OCI-LY7 (cell line): ENCODE measurements around the gene CORO6. TPM values are rescaled to one million over a fixed set of nuclear protein-coding genes. Genes with fewer than 3 reads are reported as not detected.

Source experiments
- BruUV-seq: library from RNA; stranded (reverse); fragments of 400-500 nt; replicated peaks from 2 replicates; lab custom pipeline; 2021; lab: Mats Ljungman, UMichigan
- CTCF ChIA-PET: fragments of 300-600 bp; sonication (Branson Sonifier 250); formaldehyde crosslinking; loops from one replicate; lab custom pipeline; 2022; ENCODE audit warnings: antibody characterized with exemption; ENCODE audit not compliant: unreplicated experiment; lab: Charles Lee
- POLR2A ChIA-PET: fragments of 300-600 bp; sonication (Branson Sonifier 250); formaldehyde crosslinking; loops from one replicate; lab custom pipeline; 2022; ENCODE audit warnings: antibody characterized with exemption; lab: Charles Lee
- DNase-seq: peaks from one replicate; pipeline ENCODE4 v3.0.0-alpha.2; 2015; ENCODE audit warnings: low spot score
- H2AFZ ChIP-seq: fragments of 200-600 bp; sonication (generic), shearing (Covaris generic); 2 replicates; pipeline ENCODE4 v1.6.1; 2014; ENCODE audit warnings: mild to moderate bottlenecking, antibody characterized with exemption, low read length, moderate library complexity
- H3K27ac ChIP-seq: fragments of 200-600 bp; sonication (generic); 2 replicates; pipeline ENCODE4 v1.5.1; 2014; ENCODE audit warnings: mixed run types, low read depth, mild to moderate bottlenecking, moderate library complexity, low read length, inconsistent platforms; ENCODE audit not compliant: poor library complexity, severe bottlenecking
- H3K36me3 ChIP-seq: fragments of 200-600 bp; sonication (generic); 2 replicates; pipeline ENCODE4 v1.6.1; 2014; ENCODE audit warnings: mild to moderate bottlenecking, antibody characterized with exemption, low read length, moderate library complexity, mixed read lengths; ENCODE audit not compliant: insufficient read depth
- H3K4me1 ChIP-seq: fragments of 200-600 bp; sonication (generic); 2 replicates; pipeline ENCODE4 v1.5.1; 2014; ENCODE audit warnings: mild to moderate bottlenecking, low read length; ENCODE audit not compliant: insufficient read depth, poor library complexity, severe bottlenecking
- H3K4me2 ChIP-seq: fragments of 200-600 bp; sonication (generic); 2 replicates; pipeline ENCODE4 v1.6.1; 2014; ENCODE audit warnings: mild to moderate bottlenecking, low read length
- H3K4me3 ChIP-seq: fragments of 200-600 bp; sonication (generic); 2 replicates; pipeline ENCODE4 v1.5.1; 2014; ENCODE audit warnings: mild to moderate bottlenecking, low read depth, low read length; ENCODE audit not compliant: poor library complexity, severe bottlenecking
- H3K79me2 ChIP-seq: fragments of 200-600 bp; sonication (generic); 2 replicates; pipeline ENCODE4 v1.6.1; 2016; ENCODE audit warnings: low read depth, mild to moderate bottlenecking, low read length, moderate library complexity, mixed read lengths; ENCODE audit not compliant: insufficient read depth
- H3K9me2 ChIP-seq: fragments of 200-600 bp; sonication (generic); 2 replicates; pipeline ENCODE4 v1.6.1; 2016; ENCODE audit warnings: mild to moderate bottlenecking, low read length, mixed read lengths; ENCODE audit not compliant: insufficient read depth
- H3K9me3 ChIP-seq: fragments of 200-600 bp; sonication (generic); 2 replicates; pipeline ENCODE4 v1.6.1; 2014; ENCODE audit warnings: mild to moderate bottlenecking, mixed run types, low read length, mixed read lengths
- H4K20me1 ChIP-seq: fragments of 200-600 bp; sonication (generic); 2 replicates; pipeline ENCODE4 v1.6.1; 2014; ENCODE audit warnings: mild to moderate bottlenecking, antibody characterized with exemption, low read length, moderate library complexity, mixed read lengths; ENCODE audit not compliant: insufficient read depth
- EZH2phosphoT487 ChIP-seq: fragments of 200-600 bp; sonication (generic); IDR thresholded peaks from 2 replicates; pipeline ENCODE4 v1.6.1; 2018; ENCODE audit warnings: low read depth, borderline replicate concordance, mild to moderate bottlenecking, mixed run types, antibody characterized with exemption, low read length, moderate library complexity, mixed read lengths
- intact Hi-C: fragments of 100-400 bp; cut with micrococcal nuclease; formaldehyde crosslinking; loops from one replicate; pipeline ENCODE4 v1.10.0; 2022; ENCODE audit not compliant: unreplicated experiment
- total RNA-seq, 2 experiments: library from RNA; depleted of rRNA in 1 of 2; stranded (reverse); fragments of >200 nt in 1 of 2; shearing (Covaris generic) in 1 of 2; gene quantifications; 2 replicates each; pipeline ENCODE4 v1.2.3, GENCODE V29; 2014 to 2022
- TF ChIP-seq, protein P1 (sequence below): fragments of 200-600 bp; sonication (generic); conservative IDR thresholded peaks from 2 replicates; pipeline ENCODE4 v1.5.1; 2014; ENCODE audit warnings: mild to moderate bottlenecking, antibody characterized with exemption, low read length, moderate library complexity, mixed read lengths

CORO6 gene
- total RNA-seq, 2 experiments from 2014 or later = 5.9 to 6.2 TPM

- no peak overlapping the region for H3K4me2 ChIP-seq
- H3K27ac ChIP-seq = no peak overlapping the region
- H3K4me1 ChIP-seq = peaks cover 6% of the 10 kb centered on the region
- POLR2A ChIA-PET = no interaction called here
- H2AFZ ChIP-seq = no peak overlapping the region
- no peaks in the 10 kb centered on the region for H3K9me3 ChIP-seq
- BruUV-seq = no TSS peak
- intact Hi-C loops = no loop called here
- H3K9me2 ChIP-seq = no peaks in the 10 kb centered on the region
- H3K79me2 ChIP-seq = no peaks in the 10 kb centered on the region
- H4K20me1 ChIP-seq = no peaks in the 10 kb centered on the region
- TF ChIP-seq, protein P1, sequence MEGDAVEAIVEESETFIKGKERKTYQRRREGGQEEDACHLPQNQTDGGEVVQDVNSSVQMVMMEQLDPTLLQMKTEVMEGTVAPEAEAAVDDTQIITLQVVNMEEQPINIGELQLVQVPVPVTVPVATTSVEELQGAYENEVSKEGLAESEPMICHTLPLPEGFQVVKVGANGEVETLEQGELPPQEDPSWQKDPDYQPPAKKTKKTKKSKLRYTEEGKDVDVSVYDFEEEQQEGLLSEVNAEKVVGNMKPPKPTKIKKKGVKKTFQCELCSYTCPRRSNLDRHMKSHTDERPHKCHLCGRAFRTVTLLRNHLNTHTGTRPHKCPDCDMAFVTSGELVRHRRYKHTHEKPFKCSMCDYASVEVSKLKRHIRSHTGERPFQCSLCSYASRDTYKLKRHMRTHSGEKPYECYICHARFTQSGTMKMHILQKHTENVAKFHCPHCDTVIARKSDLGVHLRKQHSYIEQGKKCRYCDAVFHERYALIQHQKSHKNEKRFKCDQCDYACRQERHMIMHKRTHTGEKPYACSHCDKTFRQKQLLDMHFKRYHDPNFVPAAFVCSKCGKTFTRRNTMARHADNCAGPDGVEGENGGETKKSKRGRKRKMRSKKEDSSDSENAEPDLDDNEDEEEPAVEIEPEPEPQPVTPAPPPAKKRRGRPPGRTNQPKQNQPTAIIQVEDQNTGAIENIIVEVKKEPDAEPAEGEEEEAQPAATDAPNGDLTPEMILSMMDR = no peak
- TF ChIP-seq EZH2phosphoT487 = no peak
- peaks cover 63% of the 10 kb centered on the region for H3K36me3 ChIP-seq
- no peak for DNase-seq
- CTCF ChIA-PET = no interaction called here
- no peak overlapping the region for H3K4me3 ChIP-seq
These were observed 47.8 kb downstream of the CORO6 start for GRCh38 chr17:29574732-29575510.

DNA sequence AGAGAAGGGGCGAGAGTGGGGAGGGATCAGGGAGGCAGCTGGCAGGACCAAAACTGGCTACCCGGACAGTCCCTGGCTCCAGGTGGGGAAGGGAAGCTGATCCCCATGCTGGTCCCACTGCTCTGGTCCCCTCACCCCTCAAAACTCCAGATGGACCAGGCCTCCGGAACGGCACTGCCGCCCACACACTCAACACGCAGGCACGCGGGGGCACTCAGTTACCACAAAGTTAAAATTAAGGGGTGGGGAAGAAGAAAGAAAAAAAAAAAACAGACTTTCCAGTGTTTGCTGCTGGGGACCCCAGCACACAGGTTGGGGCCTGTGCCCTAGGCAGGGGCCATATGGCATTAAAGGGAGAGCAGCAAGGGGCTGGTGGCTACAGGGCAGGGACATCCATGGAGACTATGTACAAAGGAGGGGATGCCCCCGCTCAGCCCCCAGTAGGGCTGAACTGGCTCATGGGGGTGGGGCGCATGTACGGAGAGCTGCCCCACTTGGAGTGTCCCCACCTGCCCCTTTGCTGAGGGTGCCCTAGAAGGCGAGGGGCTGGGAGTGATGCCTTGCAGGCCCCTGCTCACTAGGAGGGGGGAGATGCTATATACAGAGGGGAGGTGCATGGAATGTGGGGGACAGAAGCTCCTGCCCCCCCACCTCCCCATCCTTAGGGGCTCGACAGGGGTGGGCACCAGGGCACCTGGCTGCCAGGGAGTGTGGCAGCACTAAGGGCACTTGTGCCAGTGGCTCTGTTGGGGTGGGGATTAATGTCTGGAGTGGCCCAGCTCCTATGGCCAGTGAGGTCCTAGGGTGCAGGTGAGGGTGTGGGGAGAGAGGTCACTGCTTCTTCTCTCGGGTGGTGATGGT lies 48.6 kb downstream of the CORO6 start:
- CTCF ChIA-PET = no interaction called here
- intact Hi-C loops = no loop called here
- BruUV-seq = no TSS peak
- no peak overlapping the region for H3K27ac ChIP-seq
- no peaks in the 10 kb centered on the region for H3K9me2 ChIP-seq
- no peak overlapping the region for H3K4me2 ChIP-seq
- POLR2A ChIA-PET = no interaction called here
- no peaks in the 10 kb centered on the region for H4K20me1 ChIP-seq
- H2AFZ ChIP-seq = no peak overlapping the region
- H3K36me3 ChIP-seq = peaks cover 57% of the 10 kb centered on the region
- H3K9me3 ChIP-seq = no peaks in the 10 kb centered on the region
- H3K79me2 ChIP-seq = no peaks in the 10 kb centered on the region
- H3K4me1 ChIP-seq = peaks cover 9% of the 10 kb centered on the region
- H3K4me3 ChIP-seq = no peak overlapping the region
- no peak for TF ChIP-seq EZH2phosphoT487
- TF ChIP-seq, protein P1 = no peak
- DNase-seq = no peak

- Histone ChIP-seq H4K20me1 (no peaks in the 10 kb centered on the region), H3K9me3 (no peaks in the 10 kb centered on the region), H3K4me1 (peaks cover 13% of the 10 kb centered on the region), H3K4me3 (no peak overlapping the region), H3K9me2 (no peaks in the 10 kb centered on the region), H3K79me2 (no peaks in the 10 kb centered on the region), H2AFZ (no peak overlapping the region), H3K36me3 (peaks cover 52% of the 10 kb centered on the region), H3K27ac (no peak overlapping the region), H3K4me2 (no peak overlapping the region)
- CTCF ChIA-PET = no interaction called here
- TSS peak; percentile 85 for BruUV-seq
- no peak for DNase-seq
- POLR2A ChIA-PET = no interaction called here
- TF ChIP-seq, protein P1 = no peak
- no peak for TF ChIP-seq EZH2phosphoT487
- intact Hi-C loops = no loop called here
These were observed 49.2 kb downstream of the CORO6 start for GRCh38 chr17:29573558-29573869.
